Body of pancreas (tissue), 4 donors: ENCODE results near the gene COPS3. TPM values are rescaled to one million over a fixed set of nuclear protein-coding genes. Genes with fewer than 3 reads are reported as not detected.

Source experiments
- ATAC-seq: fragments of 150-250 bp; one replicate; pipeline ENCODE4 v1.9.1; 2016
- DNase-seq, 4 donors: peaks; one replicate each; pipeline ENCODE4 v3.0.0-alpha.2; 2019
- H3K27ac ChIP-seq, 4 donors: fragments of 200-600 bp; sonication (generic); 1 replicate in 3 of 4; 2 replicates in 1 of 4; pipeline versions ENCODE4 v1.5.1 to v1.6.1; 2016 to 2019; ENCODE audit warnings: mild to moderate bottlenecking in 1 of 4, mixed read lengths in 1 of 4, moderate library complexity in 1 of 4
- H3K27me3 ChIP-seq, 2 donors: fragments of 200-600 bp; sonication (generic); one replicate each; pipeline ENCODE4 v1.6.0; 2016; ENCODE audit warnings: mild to moderate bottlenecking in 1 of 2
- H3K36me3 ChIP-seq, 2 donors: fragments of 200-600 bp; sonication (generic); replicated peaks in 1 of 2; 2 replicates each; pipeline ENCODE4 v1.5.1; 2016; ENCODE audit warnings: low read depth in 2 of 2; ENCODE audit not compliant: insufficient read depth in 1 of 2
- H3K4me1 ChIP-seq: fragments of 200-600 bp; sonication (generic); one replicate; pipeline ENCODE4 v1.6.0; 2016
- H3K4me3 ChIP-seq, 2 donors: fragments of 200-600 bp; sonication (generic); 1 replicate in 1 of 2; 2 replicates in 1 of 2; pipeline ENCODE4 v1.5.1; 2016 to 2019
- H3K9me3 ChIP-seq, 3 donors: fragments of 200-600 bp; sonication (generic); 1 replicate in 2 of 3; 2 replicates in 1 of 3; pipeline ENCODE4 v1.5.1; 2016
- CTCF ChIP-seq, 7 experiments: fragments of 450-650 bp in 4 of 7; fragments of 200-600 bp in 3 of 7; sonication (generic) in 3 of 7; IDR thresholded peaks; one replicate each; pipeline ENCODE4 v1.5.1; 2016 to 2019; ENCODE audit warnings: antibody characterized with exemption in 7 of 7
- POLR2A ChIP-seq, 3 donors: fragments of 450-650 bp; IDR thresholded peaks; one replicate each; pipeline ENCODE4 v1.6.1; 2016; ENCODE audit warnings: antibody characterized with exemption in 3 of 3, mild to moderate bottlenecking in 2 of 3
- WGBS, 2 donors: methylation state at CpG; one replicate each; pipeline ENCODE4 v1.1.5; 2017; 5-methylcytosine and 5-hydroxymethylcytosine counted together
- intact Hi-C: fragments of 100-400 bp; cut with DNase I; formaldehyde crosslinking; loops from one replicate; pipeline ENCODE4 v1.15.1; 2023
- total RNA-seq, 2 donors: library from RNA; depleted of rRNA; stranded (reverse); fragments of >200 nt; gene quantifications; one replicate each; pipeline ENCODE4 v1.1.0, GENCODE V29; 2016

COPS3 gene
- total RNA-seq, 2 donors from 2014 or later = 23.1 to 29.8 TPM

GRCh38 chr17:17236295-17237025 is 44.6 kb downstream of the COPS3 start:
- Histone ChIP-seq H3K4me3 (peak overlapping the region; percentile 98 to 100), H3K36me3 (peaks cover 0 to 4% of the 10 kb centered on the region in 2 donors), H3K9me3 (no peaks in the 10 kb centered on the region), H3K4me1 (peaks cover 26% of the 10 kb centered on the region), H3K27ac (peak overlapping the region; percentile 91 to 99 (median 97)), H3K27me3 (no peaks in the 10 kb centered on the region)
- WGBS, 2 donors = 0 to 1% methylated on average over 10 to 31 of the region's 31 CpGs
- TF ChIP-seq POLR2A (IDR thresholded peaks at IDR 0.05) (no peak), CTCF (IDR thresholded peaks at IDR 0.05) (no peak)
- ATAC-seq = peak; percentile 5
- peak in 1 of 4 donors; percentile 21 for DNase-seq
- intact Hi-C loops = no loop called here

GRCh38 chr17:17235212-17236174 is 45.6 kb downstream of the COPS3 start:
- Histone ChIP-seq H3K27ac (peak overlapping the region in 3 of 4 donors; percentile 91 to 99 (median 97)), H3K27me3 (no peaks in the 10 kb centered on the region), H3K9me3 (no peaks in the 10 kb centered on the region), H3K36me3 (peaks cover 0 to 4% of the 10 kb centered on the region in 2 donors), H3K4me1 (peaks cover 26% of the 10 kb centered on the region), H3K4me3 (peak overlapping the region in 1 of 2 donors; percentile 98)
- DNase-seq (peak in 3 of 4 donors; percentile 39 to 53 (median 40)), ATAC-seq (peak; percentile 13)
- TF ChIP-seq CTCF (IDR thresholded peaks at IDR 0.05) = no peak
- peak in 1 of 3 donors; percentile 27 for TF ChIP-seq POLR2A (IDR thresholded peaks at IDR 0.05)
- intact Hi-C loops = no loop called here
- 44 to 49% methylated on average over 19 of the region's 19 CpGs for WGBS, 2 donors

GRCh38 chr17:17232303-17232621 is 48.8 kb downstream of the COPS3 start:
- whole genome bisulfite sequencing, 2 donors = 75 to 85% methylated on average over 7 to 11 of the region's 11 CpGs
- no peaks in the 10 kb centered on the region for H3K9me3 ChIP-seq
- no peak for TF ChIP-seq POLR2A (IDR thresholded peaks at IDR 0.05)
- TF ChIP-seq CTCF (IDR thresholded peaks at IDR 0.05) = no peak
- H3K4me1 ChIP-seq = peaks cover 26% of the 10 kb centered on the region
- no peaks in the 10 kb centered on the region for H3K27me3 ChIP-seq
- intact Hi-C loops = no loop called here
- no peak for DNase-seq
- H3K36me3 ChIP-seq = peaks cover 0 to 8% of the 10 kb centered on the region in 2 donors
- H3K4me3 ChIP-seq = no peak overlapping the region
- no peak for ATAC-seq
- H3K27ac ChIP-seq = no peak overlapping the region

- no peaks in the 10 kb centered on the region for H3K9me3 ChIP-seq
- no peak overlapping the region for H3K4me3 ChIP-seq
- ATAC-seq = no peak
- WGBS, 2 donors = 77 to 79% methylated on average over 15 to 16 of the region's 16 CpGs
- intact Hi-C loops = no loop called here
- H3K27ac ChIP-seq = no peak overlapping the region
- no peaks in the 10 kb centered on the region for H3K27me3 ChIP-seq
- no peak for DNase-seq
- TF ChIP-seq CTCF (IDR thresholded peaks at IDR 0.05) (no peak), POLR2A (IDR thresholded peaks at IDR 0.05) (no peak)
- H3K4me1 ChIP-seq = peaks cover 26% of the 10 kb centered on the region
- H3K36me3 ChIP-seq = peaks cover 0 to 11% of the 10 kb centered on the region in 2 donors
Observed at GRCh38 chr17:17231621-17232302, 49.3 kb downstream of the COPS3 start.
